Muscle of leg (tissue), 11 donors: Measurements from ENCODE around the gene TRAF3. TPM values are rescaled to one million over a fixed set of nuclear protein-coding genes. Genes with fewer than 3 reads are reported as not detected.
A peak's percentile ranks its signal among the peaks of the same experiment; 100 is the strongest.
"Not testable (repeated sequence)": the region's sequence is repeated elsewhere in the genome, so short reads cannot be mapped to it uniquely, and the experiment has no call there.

ENCODE experiments used
- DNase-seq: peaks from one replicate; pipeline ENCODE4 v3.0.0; 2013
- H3K27ac ChIP-seq: one replicate; pipeline ENCODE4 v1.5.1; 2013; ENCODE audit warnings: mild to moderate bottlenecking, low read length, control low read depth
- H3K27me3 ChIP-seq: one replicate; pipeline ENCODE4 v1.6.1; 2013; ENCODE audit warnings: low read length; ENCODE audit not compliant: control insufficient read depth, insufficient read depth
- H3K36me3 ChIP-seq: one replicate; pipeline ENCODE4 v1.6.1; 2013; ENCODE audit warnings: low read length; ENCODE audit not compliant: control insufficient read depth, insufficient read depth
- H3K4me1 ChIP-seq: one replicate; pipeline ENCODE4 v1.6.1; 2013; ENCODE audit warnings: low read length; ENCODE audit not compliant: control insufficient read depth, insufficient read depth
- H3K4me3 ChIP-seq: one replicate; pipeline ENCODE4 v1.5.1; 2013; ENCODE audit warnings: low read length, control low read depth
- H3K9me3 ChIP-seq: replicated peaks from 2 replicates; pipeline ENCODE4 v1.6.1; 2013; ENCODE audit warnings: low read depth, low read length; ENCODE audit not compliant: control insufficient read depth
- WGBS: methylation state at CpG from one replicate; pipeline ENCODE4 v1.1.5; 2013; ENCODE audit warnings: missing lambda C conversion rate; ENCODE audit not compliant: insufficient coverage; 5-methylcytosine and 5-hydroxymethylcytosine counted together
- polyA plus RNA-seq, 8 donors: library from polyadenylated mRNA; unstranded; fragments of 120-200 nt; gene quantifications; one replicate each; pipeline versions ENCODE4 v1.2.1 to v1.2.3, GENCODE V29; 2013; ENCODE audit warnings: inconsistent platforms in 1 of 8, low replicate concordance in 1 of 8; ENCODE audit not compliant: insufficient read length in 8 of 8, insufficient read depth in 1 of 8
- total RNA-seq: library from RNA; stranded (reverse); fragments of 120-200 nt; gene quantifications from one replicate; pipeline ENCODE4 v1.2.4, GENCODE V29; 2013

The TRAF3 gene
- total and polyA plus RNA-seq, 9 donors = 9.4 to 19.7 (median 13.8) TPM

- peaks cover 7% of the 10 kb centered on the region for H3K9me3 ChIP-seq
- no peaks in the 10 kb centered on the region for H3K36me3 ChIP-seq
- no peak overlapping the region for H3K27ac ChIP-seq
- no peak overlapping the region for H3K4me3 ChIP-seq
- H3K4me1 ChIP-seq = no peaks in the 10 kb centered on the region
- no peaks in the 10 kb centered on the region for H3K27me3 ChIP-seq
- no peak for DNase-seq
- no CpG with 5 or more reads among the region's 1 CpG for WGBS
These were observed 82.7 kb downstream of the TRAF3 start for GRCh38 chr14:102859911-102860310.

- no CpG with 5 or more reads among the region's 3 CpGs for WGBS
- no peaks in the 10 kb centered on the region for H3K4me1 ChIP-seq
These were observed 85.0 kb downstream of the TRAF3 start for GRCh38 chr14:102862154-102862773.

GRCh38 chr14:102863381-102863780, 86.1 kb downstream of the TRAF3 start:
- no peak overlapping the region for H3K27ac ChIP-seq
- whole genome bisulfite sequencing = 83% methylated on average over 2 of the region's 3 CpGs

More at GRCh38 chr14:102862154-102862773, 85.0 kb downstream of the TRAF3 start:
- H3K27me3 ChIP-seq = no peaks in the 10 kb centered on the region
- no peak overlapping the region for H3K27ac ChIP-seq
- no peak for DNase-seq
- peaks cover 7% of the 10 kb centered on the region for H3K9me3 ChIP-seq
- no peak overlapping the region for H3K4me3 ChIP-seq
- no peaks in the 10 kb centered on the region for H3K36me3 ChIP-seq

GRCh38 chr14:102865916-102866315, 88.7 kb downstream of the TRAF3 start:
- no CpG with 5 or more reads among the region's 4 CpGs for WGBS
- not testable (repeated sequence) for H3K36me3 ChIP-seq, H3K4me3 ChIP-seq, H3K27me3 ChIP-seq, H3K4me1 ChIP-seq, H3K27ac ChIP-seq, DNase-seq, H3K9me3 ChIP-seq

More at GRCh38 chr14:102863381-102863780, 86.1 kb downstream of the TRAF3 start:
- no peak for DNase-seq
- peaks cover 7% of the 10 kb centered on the region for H3K9me3 ChIP-seq
- H3K4me3 ChIP-seq = no peak overlapping the region
- H3K4me1 ChIP-seq = no peaks in the 10 kb centered on the region
- H3K27me3 ChIP-seq = no peaks in the 10 kb centered on the region
- H3K36me3 ChIP-seq = no peaks in the 10 kb centered on the region

GRCh38 chr14:102866982-102867761, 89.9 kb downstream of the TRAF3 start:
- Histone ChIP-seq H3K9me3 (peaks cover 5% of the 10 kb centered on the region), H3K4me3 (no peak overlapping the region), H3K27ac (no peak overlapping the region), H3K36me3 (peaks cover 18% of the 10 kb centered on the region), H3K27me3 (no peaks in the 10 kb centered on the region), H3K4me1 (no peaks in the 10 kb centered on the region)
- DNase-seq = no peak
- 68% methylated on average over 4 of the region's 9 CpGs for WGBS

- 63% methylated on average over 5 of the region's 15 CpGs for WGBS
- Histone ChIP-seq H3K27ac (no peak overlapping the region), H3K4me3 (no peak overlapping the region), H3K36me3 (peaks cover 24% of the 10 kb centered on the region), H3K9me3 (no peaks in the 10 kb centered on the region), H3K4me1 (no peaks in the 10 kb centered on the region), H3K27me3 (no peaks in the 10 kb centered on the region)
- no peak for DNase-seq
These were observed 90.8 kb downstream of the TRAF3 start for GRCh38 chr14:102867826-102868580.

- peaks cover 28% of the 10 kb centered on the region for H3K36me3 ChIP-seq
- H3K4me1 ChIP-seq = no peaks in the 10 kb centered on the region
- no peaks in the 10 kb centered on the region for H3K9me3 ChIP-seq
- H3K4me3 ChIP-seq = no peak overlapping the region
- no peak overlapping the region for H3K27ac ChIP-seq
- DNase-seq = peak; percentile 52
- H3K27me3 ChIP-seq = no peaks in the 10 kb centered on the region
- 94% methylated on average over 8 of the region's 8 CpGs for WGBS
These were observed 91.8 kb downstream of the TRAF3 start for GRCh38 chr14:102868956-102869547.

- Histone ChIP-seq H3K9me3 (no peaks in the 10 kb centered on the region), H3K4me1 (no peaks in the 10 kb centered on the region), H3K27ac (no peak overlapping the region), H3K36me3 (peaks cover 28% of the 10 kb centered on the region), H3K27me3 (no peaks in the 10 kb centered on the region), H3K4me3 (no peak overlapping the region)
- 92% methylated on average over 19 of the region's 21 CpGs for WGBS
- DNase-seq = no peak
These were observed 93.0 kb downstream of the TRAF3 start for GRCh38 chr14:102870246-102870645.

- no peaks in the 10 kb centered on the region for H3K4me1 ChIP-seq
- peaks cover 32% of the 10 kb centered on the region for H3K36me3 ChIP-seq
- H3K27me3 ChIP-seq = no peaks in the 10 kb centered on the region
- no peak overlapping the region for H3K27ac ChIP-seq
- WGBS = 87% methylated on average over 9 of the region's 10 CpGs
- H3K4me3 ChIP-seq = no peak overlapping the region
- H3K9me3 ChIP-seq = no peaks in the 10 kb centered on the region
- DNase-seq = no peak
These were observed 94.0 kb downstream of the TRAF3 start for GRCh38 chr14:102870994-102871831.
